Muscle of leg (tissue), 11 donors: ENCODE data around the gene ZBTB25. TPM values are rescaled to one million over a fixed set of nuclear protein-coding genes. Genes with fewer than 3 reads are reported as not detected.
A peak's percentile ranks its signal among the peaks of the same experiment; 100 is the strongest.

Experiments used
- DNase-seq: peaks from one replicate; pipeline ENCODE4 v3.0.0; 2013
- H3K27ac ChIP-seq: one replicate; pipeline ENCODE4 v1.5.1; 2013; ENCODE audit warnings: mild to moderate bottlenecking, low read length, control low read depth
- H3K27me3 ChIP-seq: one replicate; pipeline ENCODE4 v1.6.1; 2013; ENCODE audit warnings: low read length; ENCODE audit not compliant: control insufficient read depth, insufficient read depth
- H3K36me3 ChIP-seq: one replicate; pipeline ENCODE4 v1.6.1; 2013; ENCODE audit warnings: low read length; ENCODE audit not compliant: control insufficient read depth, insufficient read depth
- H3K4me1 ChIP-seq: one replicate; pipeline ENCODE4 v1.6.1; 2013; ENCODE audit warnings: low read length; ENCODE audit not compliant: control insufficient read depth, insufficient read depth
- H3K4me3 ChIP-seq: one replicate; pipeline ENCODE4 v1.5.1; 2013; ENCODE audit warnings: low read length, control low read depth
- H3K9me3 ChIP-seq: replicated peaks from 2 replicates; pipeline ENCODE4 v1.6.1; 2013; ENCODE audit warnings: low read depth, low read length; ENCODE audit not compliant: control insufficient read depth
- WGBS: methylation state at CpG from one replicate; pipeline ENCODE4 v1.1.5; 2013; ENCODE audit warnings: missing lambda C conversion rate; ENCODE audit not compliant: insufficient coverage; 5-methylcytosine and 5-hydroxymethylcytosine counted together
- polyA plus RNA-seq, 8 donors: library from polyadenylated mRNA; unstranded; fragments of 120-200 nt; gene quantifications; one replicate each; pipeline versions ENCODE4 v1.2.1 to v1.2.3, GENCODE V29; 2013; ENCODE audit warnings: inconsistent platforms in 1 of 8, low replicate concordance in 1 of 8; ENCODE audit not compliant: insufficient read length in 8 of 8, insufficient read depth in 1 of 8
- total RNA-seq: library from RNA; stranded (reverse); fragments of 120-200 nt; gene quantifications from one replicate; pipeline ENCODE4 v1.2.4, GENCODE V29; 2013

Gene ZBTB25
- total and polyA plus RNA-seq, 9 donors = 4.8 to 8.6 (median 7.1) TPM

GRCh38 chr14:64516969-64517368, 13.3 kb upstream of the ZBTB25 start:
- Histone ChIP-seq H3K4me3 (no peak overlapping the region), H3K4me1 (no peaks in the 10 kb centered on the region), H3K27ac (no peak overlapping the region), H3K9me3 (no peaks in the 10 kb centered on the region), H3K27me3 (no peaks in the 10 kb centered on the region), H3K36me3 (peaks cover 6% of the 10 kb centered on the region)
- no peak for DNase-seq
- WGBS = no CpG with 5 or more reads among the region's 1 CpG

GRCh38 chr14:64515053-64515452, 11.4 kb upstream of the ZBTB25 start:
- Histone ChIP-seq H3K4me3 (no peak overlapping the region), H3K27me3 (no peaks in the 10 kb centered on the region), H3K27ac (no peak overlapping the region), H3K36me3 (no peaks in the 10 kb centered on the region), H3K9me3 (no peaks in the 10 kb centered on the region), H3K4me1 (no peaks in the 10 kb centered on the region)
- no peak for DNase-seq
- no CpG with 5 or more reads among the region's 1 CpG for WGBS

- Histone ChIP-seq H3K4me3 (no peak overlapping the region), H3K9me3 (no peaks in the 10 kb centered on the region), H3K27me3 (no peaks in the 10 kb centered on the region), H3K27ac (no peak overlapping the region), H3K36me3 (no peaks in the 10 kb centered on the region), H3K4me1 (peaks cover under 1% of the 10 kb centered on the region)
- WGBS = no CpG with 5 or more reads among the region's 2 CpGs
- DNase-seq = no peak
These were observed 9.6 kb upstream of the ZBTB25 start for GRCh38 chr14:64513271-64513670.

GRCh38 chr14:64510825-64511671, 7.4 kb upstream of the ZBTB25 start:
- DNase-seq = peak; percentile 78
- no peaks in the 10 kb centered on the region for H3K27me3 ChIP-seq
- H3K36me3 ChIP-seq = no peaks in the 10 kb centered on the region
- WGBS = 0% methylated on average over 1 of the region's 4 CpGs
- peaks cover 4% of the 10 kb centered on the region for H3K4me1 ChIP-seq
- H3K27ac ChIP-seq = no peak overlapping the region
- H3K9me3 ChIP-seq = no peaks in the 10 kb centered on the region
- H3K4me3 ChIP-seq = no peak overlapping the region

GRCh38 chr14:64509036-64509435, 5.4 kb upstream of the ZBTB25 start:
- Histone ChIP-seq H3K4me3 (no peak overlapping the region), H3K4me1 (peaks cover 7% of the 10 kb centered on the region), H3K27ac (no peak overlapping the region), H3K36me3 (no peaks in the 10 kb centered on the region), H3K9me3 (no peaks in the 10 kb centered on the region), H3K27me3 (no peaks in the 10 kb centered on the region)
- 71% methylated on average over 7 of the region's 8 CpGs for WGBS
- DNase-seq = no peak

- Histone ChIP-seq H3K27me3 (no peaks in the 10 kb centered on the region), H3K4me3 (no peak overlapping the region), H3K27ac (no peak overlapping the region), H3K4me1 (peaks cover 7% of the 10 kb centered on the region), H3K9me3 (no peaks in the 10 kb centered on the region), H3K36me3 (no peaks in the 10 kb centered on the region)
- no peak for DNase-seq
- WGBS = 25% methylated on average over 1 of the region's 1 CpG
These were observed 4.7 kb upstream of the ZBTB25 start for GRCh38 chr14:64508215-64508776.

GRCh38 chr14:64507376-64508156, 3.9 kb upstream of the ZBTB25 start:
- H3K4me1 ChIP-seq = peaks cover 10% of the 10 kb centered on the region
- WGBS = 100% methylated on average over 1 of the region's 4 CpGs
- no peak for DNase-seq
- H3K27ac ChIP-seq = no peak overlapping the region
- no peaks in the 10 kb centered on the region for H3K9me3 ChIP-seq
- H3K4me3 ChIP-seq = no peak overlapping the region
- no peaks in the 10 kb centered on the region for H3K27me3 ChIP-seq
- H3K36me3 ChIP-seq = no peaks in the 10 kb centered on the region

- no peak overlapping the region for H3K4me3 ChIP-seq
- no peaks in the 10 kb centered on the region for H3K9me3 ChIP-seq
- H3K36me3 ChIP-seq = peaks cover 3% of the 10 kb centered on the region
- H3K27ac ChIP-seq = no peak overlapping the region
- H3K4me1 ChIP-seq = peaks cover 17% of the 10 kb centered on the region
- no peaks in the 10 kb centered on the region for H3K27me3 ChIP-seq
- WGBS = no CpG with 5 or more reads among the region's 3 CpGs
- DNase-seq = no peak
These were observed 3.1 kb upstream of the ZBTB25 start for GRCh38 chr14:64506721-64507120.

- peak; percentile 97 for DNase-seq
- no peaks in the 10 kb centered on the region for H3K27me3 ChIP-seq
- peak overlapping the region; percentile 83 for H3K4me3 ChIP-seq
- peak overlapping the region; percentile 98 for H3K27ac ChIP-seq
- peaks cover 20% of the 10 kb centered on the region for H3K4me1 ChIP-seq
- under 1% methylated on average over 40 of the region's 68 CpGs for WGBS
- H3K36me3 ChIP-seq = peaks cover 3% of the 10 kb centered on the region
- H3K9me3 ChIP-seq = no peaks in the 10 kb centered on the region
These were observed 1.5 kb upstream of the ZBTB25 start for GRCh38 chr14:64504897-64505794.
